GM21576 (cell line): Measurements from ENCODE around the gene PPHLN1.
"Not testable (repeated sequence)": the region's sequence is repeated elsewhere in the genome, so short reads cannot be mapped to it uniquely, and the experiment has no call there.

Source experiments
- ATAC-seq: cut with Tn5 transposase; IDR thresholded peaks from one replicate; pipeline ENCODE4 v1.9.1; 2021; ENCODE audit warnings: mild to moderate bottlenecking, moderate library complexity; ENCODE audit not compliant: unreplicated experiment

The PPHLN1 gene

DNA sequence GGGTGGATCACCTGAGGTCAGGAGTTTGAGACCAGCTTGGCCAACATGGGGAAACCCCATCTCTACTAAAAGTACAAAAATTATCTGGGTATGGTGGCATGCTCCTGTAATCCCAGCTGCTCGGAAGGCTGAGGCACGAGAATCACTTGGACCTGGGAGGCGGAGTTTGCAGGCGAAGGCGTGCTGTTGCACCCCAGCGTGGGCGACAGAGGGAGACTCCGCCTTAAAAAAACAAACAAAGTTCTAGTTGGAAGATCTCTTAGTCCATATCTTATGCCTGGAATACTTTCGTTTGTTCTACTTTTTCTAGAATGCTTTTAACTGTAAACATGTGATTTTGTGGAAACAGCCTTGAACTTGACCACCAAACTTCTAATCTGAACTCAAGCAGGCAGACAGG, 38.7 kb downstream of the PPHLN1 start:
- no peak for ATAC-seq

DNA sequence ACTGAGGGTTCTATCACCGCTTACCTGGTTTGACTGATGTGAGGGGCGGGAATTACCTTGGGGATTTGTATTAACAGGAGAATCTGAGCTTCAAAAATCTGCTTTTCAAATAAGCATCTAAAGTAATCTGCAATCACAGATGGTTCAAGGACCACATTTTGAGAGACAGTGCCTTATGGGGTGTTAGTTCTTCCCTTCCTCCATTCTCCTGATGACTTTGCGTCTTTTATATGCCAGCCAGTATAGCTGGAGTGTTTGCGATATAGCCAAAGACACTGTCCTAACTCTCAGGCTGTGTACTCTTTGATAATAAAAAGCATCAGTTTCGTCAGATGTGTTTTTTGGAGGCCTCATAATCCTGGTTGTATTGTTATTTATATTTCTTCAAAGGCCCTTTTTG, 39.5 kb downstream of the PPHLN1 start:
- ATAC-seq, result no peak

DNA sequence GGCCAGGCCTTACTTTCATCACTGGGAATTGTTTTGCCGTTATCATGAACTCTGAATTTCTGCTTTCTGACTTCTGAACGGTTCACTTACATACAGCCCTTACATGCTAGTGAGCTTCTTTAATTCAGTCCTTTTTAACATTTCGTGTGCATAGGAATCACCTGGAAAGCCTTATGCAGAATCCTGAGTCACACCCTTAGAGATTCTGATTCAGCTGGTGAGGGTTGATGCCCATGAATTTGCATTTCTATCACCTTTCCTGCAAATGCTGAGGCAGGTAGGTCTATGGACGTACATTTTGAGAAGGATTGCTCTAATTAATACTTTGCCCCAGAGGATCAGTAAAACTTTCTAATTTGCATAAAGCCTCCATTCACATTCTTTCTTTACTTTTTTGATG, 44.0 kb downstream of the PPHLN1 start:
- ATAC-seq, result no peak

DNA sequence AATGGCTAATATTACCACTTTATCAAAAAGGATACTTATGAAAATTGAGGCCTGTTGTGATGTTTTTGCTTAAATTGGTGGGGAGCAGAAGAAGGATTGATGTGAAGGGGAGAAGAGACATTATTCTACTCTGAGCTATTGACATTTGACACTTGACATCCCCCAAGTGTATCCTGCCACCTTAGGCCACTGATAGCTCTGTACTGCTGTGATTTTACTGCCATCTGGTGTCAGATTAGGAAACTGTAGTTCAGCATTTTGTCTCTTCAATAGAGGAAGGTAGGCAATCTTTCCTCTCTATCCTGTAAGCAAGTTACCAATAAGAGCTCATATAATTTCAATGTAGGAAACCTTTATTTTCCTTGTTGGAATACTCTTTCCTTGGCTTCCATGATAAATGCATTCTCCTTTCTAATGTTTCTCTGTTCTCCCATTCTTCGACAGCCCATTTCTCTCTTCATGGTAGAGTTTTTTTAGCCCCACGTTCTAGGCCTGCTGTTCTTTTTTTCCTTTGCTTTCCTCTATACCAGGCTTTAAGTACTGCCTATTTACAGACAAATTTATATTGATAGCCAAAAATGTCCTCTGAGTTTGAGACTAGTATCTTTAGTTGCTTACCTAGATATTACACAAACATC, 46.3 kb downstream of the PPHLN1 start:
- peak; percentile 68 for ATAC-seq

DNA sequence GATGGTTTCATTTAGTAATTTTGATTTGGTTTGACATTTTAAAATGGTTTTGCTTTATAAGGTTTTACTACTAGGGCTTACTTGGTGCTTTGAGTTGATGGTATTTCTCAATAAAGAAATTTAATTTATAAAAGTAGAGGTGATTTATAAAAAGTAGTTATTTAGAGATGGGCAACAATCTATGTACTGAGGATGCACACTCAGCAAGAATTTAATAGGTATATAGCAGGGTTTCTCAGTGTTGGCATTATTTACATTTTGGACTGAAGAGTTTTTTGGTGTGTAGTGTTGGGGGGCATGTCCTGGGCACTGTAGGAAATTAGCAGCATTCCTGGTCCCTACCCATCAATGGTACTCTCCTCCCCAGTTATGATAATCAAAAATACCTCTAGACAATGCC, 47.7 kb downstream of the PPHLN1 start:
- no peak for ATAC-seq

DNA sequence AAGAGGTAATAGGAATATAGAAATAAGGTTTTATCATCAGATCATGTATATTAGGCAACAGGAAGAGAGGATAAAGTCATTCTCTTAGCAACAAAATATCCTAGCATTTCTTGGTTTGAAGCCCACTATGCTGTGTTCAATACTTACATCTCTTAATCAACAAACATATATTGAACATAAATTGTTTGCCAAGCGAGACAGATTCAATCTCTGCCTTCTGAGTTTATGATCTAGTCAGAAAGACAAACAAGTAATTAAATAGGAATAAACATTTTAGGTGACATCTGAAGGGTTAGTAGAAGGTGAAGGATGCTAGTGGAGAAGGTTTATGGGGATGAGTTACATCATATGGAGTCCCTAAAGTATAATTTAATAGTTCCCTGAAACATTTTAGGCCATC, 54.8 kb downstream of the PPHLN1 start:
- ATAC-seq, result no peak

DNA sequence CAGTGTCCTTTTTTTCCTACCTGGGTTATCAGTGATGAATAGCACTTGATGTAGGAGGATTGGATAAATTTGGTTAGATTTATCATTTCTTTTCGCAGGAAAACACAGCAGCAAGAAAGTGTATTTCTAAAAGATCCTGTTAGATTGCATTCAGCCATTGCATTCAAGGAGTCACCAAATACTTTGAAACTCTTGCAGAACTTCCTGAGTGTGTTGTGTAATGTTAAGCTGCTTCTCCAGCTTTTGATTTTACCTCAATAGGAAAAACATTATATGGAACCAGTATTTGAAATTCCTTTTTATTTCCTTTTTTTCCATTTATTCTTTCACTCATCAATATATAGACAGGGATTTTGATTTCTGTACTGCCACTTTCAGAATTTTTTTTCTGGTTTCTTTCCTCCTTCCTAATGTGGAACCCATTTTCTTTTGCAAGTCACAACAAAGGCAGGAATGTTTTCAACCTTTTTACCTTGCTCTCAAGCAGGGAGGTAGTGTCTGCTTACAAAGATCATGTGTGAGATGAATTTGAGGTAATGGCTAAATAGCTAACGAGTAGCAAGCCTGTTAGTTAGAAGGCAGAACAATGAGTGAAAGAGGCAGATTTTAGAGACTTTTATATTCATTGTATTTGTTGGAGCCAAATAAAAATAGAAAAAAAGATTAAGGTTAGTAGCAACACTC, 56.2 kb downstream of the PPHLN1 start:
- ATAC-seq, result no peak

DNA sequence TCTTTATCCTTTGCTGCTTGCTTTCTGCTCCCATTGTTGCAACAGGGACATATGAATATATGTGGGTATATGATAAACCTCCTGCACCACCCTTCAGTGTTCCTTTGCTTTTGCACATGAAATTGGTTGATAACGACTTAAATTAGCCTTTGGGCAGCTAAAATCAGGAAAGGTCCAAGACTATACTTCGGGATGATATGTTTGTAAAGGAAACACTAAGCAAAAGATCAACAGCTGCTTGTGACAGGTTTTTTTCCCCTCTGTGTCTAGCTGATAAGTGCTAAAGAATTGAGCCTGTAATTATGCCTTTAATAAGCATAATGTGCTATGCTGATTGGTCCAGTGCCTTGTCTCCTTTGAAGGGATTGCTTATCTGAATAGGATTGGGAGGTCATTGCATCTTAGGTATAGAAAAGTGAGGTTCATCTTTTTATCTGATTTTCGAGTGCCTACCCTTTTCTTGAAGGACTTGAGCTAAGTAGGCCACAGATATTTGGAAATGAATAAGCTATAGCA, 59.4 kb downstream of the PPHLN1 start:
- no peak for ATAC-seq

DNA sequence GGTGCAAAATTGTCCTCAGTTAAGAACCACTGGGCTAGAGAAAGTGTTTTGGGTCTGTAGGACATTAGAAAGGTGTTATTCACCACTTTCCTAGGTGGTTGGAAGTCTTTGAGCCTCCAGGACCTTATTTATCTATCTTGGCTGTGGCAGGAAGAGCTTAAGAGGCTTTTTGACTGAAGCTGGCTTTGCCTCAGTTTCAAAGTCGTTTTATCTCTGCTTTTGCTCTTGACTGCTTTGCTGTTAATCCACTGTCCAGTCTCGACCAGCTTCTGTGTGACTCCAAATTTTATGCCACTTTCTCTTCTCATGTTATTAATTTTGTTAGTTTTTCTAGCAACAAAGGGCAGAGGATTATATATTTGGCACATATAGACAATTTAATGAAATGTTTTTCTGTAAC, 60.3 kb downstream of the PPHLN1 start:
- ATAC-seq, result no peak

DNA sequence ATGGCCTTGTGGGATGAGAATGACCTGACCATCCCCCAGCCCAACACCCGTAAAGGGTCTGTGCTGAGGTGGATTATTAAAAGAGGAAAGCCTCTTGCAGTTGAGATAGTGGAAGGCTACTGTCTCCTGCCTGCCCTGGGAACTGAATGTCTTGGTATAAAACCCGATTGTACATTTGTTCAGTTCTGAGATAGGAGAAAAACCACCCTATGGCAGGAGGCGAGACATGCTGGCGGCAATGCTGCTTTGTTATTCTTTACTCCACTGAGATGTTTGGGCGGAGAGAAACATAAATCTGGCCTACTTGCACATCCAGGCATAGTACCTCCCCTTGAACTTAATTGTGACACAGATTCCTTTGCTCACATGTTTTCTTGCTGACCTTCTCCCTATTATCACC, 62.1 kb downstream of the PPHLN1 start:
- ATAC-seq, result not testable (repeated sequence)

DNA sequence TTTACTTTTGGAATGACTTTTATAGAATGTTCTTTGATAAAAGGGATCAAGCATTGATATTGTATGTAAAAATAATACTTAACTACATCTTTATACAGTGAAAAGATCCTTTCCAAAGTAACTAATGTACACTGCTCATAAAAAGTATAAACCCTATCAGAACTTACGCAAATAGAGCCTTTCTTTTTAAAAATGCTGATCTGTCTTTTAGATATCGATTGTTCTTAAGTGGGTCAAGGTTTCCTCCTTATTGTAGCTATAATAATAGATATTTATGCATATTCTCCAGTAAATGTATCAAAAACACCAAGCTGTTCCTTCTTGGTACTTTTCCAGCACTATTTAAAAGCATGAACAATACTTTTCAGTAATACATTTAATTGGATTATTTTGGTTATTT, 68.5 kb downstream of the PPHLN1 start:
- ATAC-seq, result no peak

DNA sequence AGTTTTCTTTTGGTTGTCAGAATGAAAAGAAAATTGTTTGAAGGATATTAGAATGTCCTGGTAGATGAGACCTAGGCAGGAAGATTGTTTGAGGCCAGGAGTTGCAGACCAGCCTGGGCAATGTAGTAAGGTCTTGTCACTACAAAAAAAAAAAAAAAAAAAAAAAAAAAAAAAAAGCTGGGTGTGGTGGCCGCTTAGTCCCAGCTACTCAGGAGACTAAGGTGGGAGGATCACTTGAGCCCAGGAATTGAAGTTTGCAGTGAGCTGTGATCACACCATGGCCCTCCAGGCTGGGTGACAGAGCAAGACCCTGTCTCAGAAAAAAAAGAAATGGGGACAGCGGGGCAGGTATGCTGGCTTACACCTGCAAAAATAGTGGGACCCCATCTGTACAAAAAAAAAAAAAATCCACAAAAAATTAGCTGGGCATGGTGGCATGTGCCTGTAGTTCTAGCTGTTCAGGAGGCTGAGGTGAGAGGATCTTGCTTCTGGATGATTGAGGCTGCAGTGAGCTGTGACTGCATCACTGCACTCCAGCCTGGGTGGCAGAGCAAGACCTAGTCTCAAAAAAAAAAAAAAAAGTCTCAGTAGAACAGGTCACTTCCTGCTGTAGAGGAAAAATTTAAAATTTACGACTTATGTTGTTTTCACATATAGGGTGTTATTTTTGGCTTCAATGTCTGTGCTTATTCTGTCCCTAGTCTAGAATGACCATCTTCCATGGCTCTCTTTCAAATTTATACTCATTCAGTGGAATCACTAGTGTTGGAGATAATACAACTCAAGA, 70.7 kb downstream of the PPHLN1 start:
- peak; percentile 72 for ATAC-seq

DNA sequence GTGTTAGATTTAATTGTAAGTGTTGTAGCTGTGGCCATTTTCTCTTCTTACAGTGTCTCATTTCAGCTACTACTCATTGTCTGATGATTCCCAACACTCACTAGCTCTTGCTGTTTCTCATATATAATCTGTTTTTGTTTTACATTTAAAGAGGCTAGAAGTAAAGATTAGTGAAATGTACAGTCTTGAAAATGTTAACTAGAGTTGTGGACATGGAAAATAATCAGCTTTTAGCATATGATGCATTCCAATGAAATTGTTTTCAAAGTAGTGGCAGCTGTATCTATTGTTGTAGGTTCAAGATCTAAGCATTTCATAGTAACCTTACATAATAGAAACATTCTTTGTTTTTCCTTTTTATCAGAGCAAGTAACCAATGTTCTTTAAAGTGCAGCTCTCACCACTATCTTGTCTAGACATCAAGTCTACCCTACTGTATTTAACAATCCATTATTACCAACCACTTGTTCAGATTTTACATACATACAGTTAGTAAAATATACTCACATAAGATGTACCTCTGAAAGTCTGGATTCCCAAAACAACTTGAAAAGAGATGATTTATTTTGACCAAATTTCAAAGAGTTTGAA, 76.9 kb downstream of the PPHLN1 start:
- ATAC-seq, result no peak

DNA sequence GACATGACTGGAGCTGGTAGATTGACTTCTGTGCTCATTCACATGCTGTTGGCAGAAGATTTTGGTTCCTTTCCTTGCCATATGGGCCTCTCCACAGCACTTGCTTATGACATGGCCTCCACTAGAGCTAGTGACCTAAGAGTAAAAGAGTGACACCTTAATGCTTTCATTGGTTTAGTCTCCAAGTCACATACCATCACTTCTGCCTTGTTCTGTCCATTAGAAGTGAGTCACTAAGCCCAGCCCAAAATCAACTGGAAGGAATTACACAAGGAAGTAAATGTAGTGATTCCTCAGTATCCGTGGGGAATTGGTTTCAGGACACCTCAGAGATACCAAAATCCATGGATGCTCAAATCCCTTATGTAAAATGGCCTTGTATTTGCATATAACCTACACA, 81.3 kb downstream of the PPHLN1 start:
- no peak for ATAC-seq

DNA sequence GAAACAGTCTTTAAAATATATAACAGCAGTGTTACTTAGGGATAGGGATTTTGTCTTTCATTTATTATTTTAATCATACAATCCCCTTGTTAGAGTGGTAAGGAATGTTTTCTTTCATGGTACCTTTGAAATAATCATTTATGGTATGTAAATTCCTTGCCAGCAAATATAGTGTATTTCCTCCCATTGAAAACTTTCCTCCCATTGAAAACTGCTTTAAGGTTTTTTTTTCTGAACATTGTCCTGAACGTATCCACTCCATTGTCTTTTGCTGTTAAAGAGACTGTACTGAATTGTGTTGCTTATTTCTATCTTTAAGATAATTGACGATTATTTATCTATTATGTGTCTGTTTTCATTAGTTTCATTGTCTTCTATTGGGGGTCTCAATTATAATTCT, 83.5 kb downstream of the PPHLN1 start:
- ATAC-seq, result no peak

DNA sequence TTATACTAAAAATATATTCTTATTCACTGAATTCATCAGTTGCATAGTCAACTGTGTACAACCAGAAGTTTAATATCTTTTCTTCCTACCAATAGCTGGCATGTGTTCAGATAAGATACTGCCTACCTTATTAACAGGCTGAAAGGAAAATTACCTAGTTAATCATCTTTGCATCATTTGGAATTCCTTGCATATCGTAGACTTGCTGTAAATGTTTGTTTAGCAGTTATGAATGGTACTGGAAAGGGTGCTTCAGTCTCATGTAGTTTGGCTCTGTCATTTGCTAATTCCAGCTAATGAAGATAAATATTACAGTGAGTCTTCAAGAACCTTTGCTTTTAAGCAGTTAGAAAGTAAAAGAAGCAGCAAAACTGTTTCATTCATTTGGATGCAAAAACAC, 84.4 kb downstream of the PPHLN1 start:
- no peak for ATAC-seq

DNA sequence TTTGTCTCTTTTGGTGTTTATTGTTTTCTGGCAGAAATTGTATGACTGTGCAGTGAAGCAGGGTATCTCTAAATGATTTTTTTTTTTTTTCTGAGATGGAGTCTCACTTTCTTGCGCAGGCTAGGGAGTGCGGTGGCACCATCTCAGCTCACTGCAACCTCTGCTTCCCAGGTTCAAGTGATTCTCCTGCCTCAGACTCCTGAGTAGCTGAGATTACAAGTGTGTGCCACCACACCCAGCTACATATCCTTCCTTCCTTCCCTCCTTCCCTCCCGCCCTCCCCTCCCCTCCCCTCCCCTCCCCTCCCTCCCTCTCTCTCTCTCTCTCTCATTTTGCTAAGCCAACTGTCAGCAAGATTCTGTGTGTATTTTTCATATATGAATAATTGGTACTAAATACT, 94.4 kb downstream of the PPHLN1 start:
- no peak for ATAC-seq

DNA sequence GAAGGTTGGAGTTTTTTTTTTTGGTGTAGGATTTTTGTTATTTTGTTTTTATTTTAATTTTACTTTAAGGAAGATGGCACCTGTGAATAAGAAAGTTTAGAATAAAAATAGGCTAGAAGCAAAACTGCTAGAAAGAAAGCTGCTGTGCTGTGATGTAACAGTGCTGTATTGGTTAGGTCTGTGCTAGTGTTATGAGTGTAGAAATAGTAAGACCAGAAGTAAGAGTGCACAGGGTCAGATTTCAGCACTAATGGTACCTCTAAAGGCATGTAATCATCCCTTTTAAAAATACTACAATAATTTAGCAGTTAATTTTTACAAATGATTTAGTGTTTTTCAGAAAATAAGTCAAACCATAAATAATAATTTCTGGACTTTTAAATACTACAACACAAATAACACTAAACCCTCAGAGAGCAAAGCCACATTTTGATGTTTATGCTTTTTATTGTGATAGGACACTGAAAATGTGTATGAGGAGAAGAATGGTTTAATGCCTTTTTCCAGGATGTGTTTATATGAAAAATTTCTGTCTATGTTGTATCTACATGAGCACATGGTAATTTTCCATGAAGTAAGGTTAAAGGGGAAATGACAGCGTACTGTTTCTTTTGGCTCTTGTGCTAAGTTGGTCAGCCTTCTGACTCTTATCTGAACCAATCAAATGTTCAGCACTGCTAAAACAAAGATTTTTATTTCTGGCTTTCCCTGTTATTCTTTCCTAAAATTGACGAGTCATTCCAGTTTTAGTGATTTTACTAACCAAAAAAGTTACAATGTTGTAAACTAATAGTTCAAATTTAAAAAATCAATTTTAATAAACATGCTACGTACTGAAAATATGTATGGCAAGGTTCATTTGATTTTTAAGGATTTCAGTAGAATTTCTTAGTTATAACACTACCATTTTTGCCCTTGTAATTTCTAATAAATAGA, 96.1 kb downstream of the PPHLN1 start:
- ATAC-seq, result peak; percentile 93

DNA sequence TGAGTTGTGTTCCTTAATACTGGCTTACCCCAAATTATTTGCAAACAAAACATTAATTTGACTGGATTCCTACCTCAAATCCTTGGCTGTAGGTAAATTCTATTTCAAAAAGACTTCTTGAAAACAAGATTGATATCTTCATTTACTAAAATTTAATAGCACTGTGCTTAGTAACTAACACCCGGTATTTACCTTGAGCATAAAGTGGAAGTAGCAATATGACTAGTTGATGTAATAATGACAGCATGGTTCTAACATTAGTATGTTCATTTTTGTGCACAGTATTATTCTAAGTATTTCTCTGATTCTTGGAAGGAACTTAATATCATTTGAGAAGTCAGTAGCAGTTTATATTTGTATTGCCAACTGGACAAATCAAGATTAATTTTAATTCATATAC, 96.8 kb downstream of the PPHLN1 start:
- no peak for ATAC-seq

DNA sequence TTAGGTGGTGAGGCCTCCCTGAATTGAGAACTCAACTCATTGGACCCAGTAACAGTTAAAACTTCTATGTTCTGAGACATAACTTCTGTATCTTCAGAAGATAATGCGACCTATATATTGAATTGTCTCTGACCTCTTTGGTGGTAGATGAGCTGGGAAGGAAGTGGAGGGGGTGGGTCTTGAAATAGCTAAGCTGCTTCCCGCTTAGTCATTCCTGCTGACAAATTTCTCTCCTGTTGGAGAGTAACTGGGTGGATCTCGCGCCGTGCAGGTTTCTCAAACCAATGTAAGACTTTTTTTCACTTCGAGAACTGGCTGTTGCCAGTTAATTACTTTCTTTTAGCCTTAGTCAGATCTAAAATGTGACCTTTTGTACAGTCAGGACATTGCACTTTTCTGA, 100.8 kb downstream of the PPHLN1 start:
- no peak for ATAC-seq
